Stimulated activated CD8-positive, alpha-beta memory T cell treated with anti-CD3 and anti-CD28 coated beads, Interleukin-2, amount 100 ng/mL, for 1 hour (primary cell): ENCODE data around the gene SNRPD1.
"Not testable (repeated sequence)": the region's sequence is repeated elsewhere in the genome, so short reads cannot be mapped to it uniquely, and the experiment has no call there.

Source experiments
- DNase-seq, 2 donors: peaks; one replicate each; pipeline ENCODE4 v3.0.0-alpha.2; 2020; ENCODE audit warnings: low read depth in 2 of 2

Gene SNRPD1

DNA sequence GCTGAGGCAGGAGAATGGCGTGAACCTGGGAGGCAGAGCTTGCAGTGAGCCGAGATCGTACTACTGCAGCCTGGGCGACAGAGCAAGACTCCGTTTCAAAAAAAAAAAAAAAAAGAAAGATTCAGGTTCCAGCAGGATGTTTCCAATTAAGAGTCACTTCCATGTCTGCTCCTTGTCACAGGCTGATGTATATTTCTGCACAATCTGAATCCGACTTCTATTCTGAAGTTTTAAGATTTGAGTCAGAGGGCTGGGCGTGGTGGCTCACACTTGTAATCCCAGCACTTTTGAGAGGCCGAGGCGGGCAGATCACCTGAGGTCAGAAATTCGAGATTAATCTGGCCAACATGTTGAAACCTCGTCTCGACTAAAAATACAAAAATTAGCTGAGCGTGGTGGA, 24.7 kb downstream of the SNRPD1 start:
- no peak for DNase-seq

DNA sequence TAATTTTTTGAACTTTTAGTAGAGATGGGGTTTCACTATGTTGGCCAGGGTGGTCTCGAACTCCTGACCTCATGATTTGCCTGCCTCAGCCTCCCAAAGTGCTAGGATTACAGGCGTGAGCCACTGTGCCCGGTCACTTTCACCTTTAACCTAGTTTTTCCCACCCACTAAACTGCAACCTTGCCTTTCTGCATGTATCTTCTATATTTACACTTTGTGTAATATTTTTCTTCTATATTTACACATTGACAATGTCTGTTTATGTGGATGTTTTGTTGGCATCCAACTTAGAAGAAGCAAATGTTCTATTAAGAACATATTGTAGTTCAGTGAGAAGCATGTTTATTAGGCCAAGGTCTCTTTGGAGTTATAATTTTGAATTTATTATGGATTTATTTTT, 26.7 kb downstream of the SNRPD1 start:
- DNase-seq, result no peak

DNA sequence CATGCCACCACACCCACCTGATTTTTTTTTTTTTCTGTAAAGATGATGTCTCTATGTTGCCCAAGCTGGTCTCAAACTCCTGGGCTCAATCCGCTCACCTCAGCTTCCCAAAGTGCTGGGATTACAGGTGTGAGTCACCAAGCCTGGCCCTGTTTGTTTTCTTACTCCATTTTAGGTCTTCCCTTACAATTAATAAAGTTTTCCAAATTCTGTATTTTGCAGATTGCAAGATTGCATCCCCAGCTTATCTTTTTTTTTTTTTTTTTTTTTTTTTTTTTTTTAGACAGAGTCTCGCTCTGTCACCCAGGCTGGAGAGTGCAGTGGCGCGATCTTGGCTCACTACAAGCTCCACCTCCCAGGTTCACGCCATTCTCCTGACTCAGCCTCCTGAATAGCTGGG, 28.3 kb downstream of the SNRPD1 start:
- not testable (repeated sequence) for DNase-seq

DNA sequence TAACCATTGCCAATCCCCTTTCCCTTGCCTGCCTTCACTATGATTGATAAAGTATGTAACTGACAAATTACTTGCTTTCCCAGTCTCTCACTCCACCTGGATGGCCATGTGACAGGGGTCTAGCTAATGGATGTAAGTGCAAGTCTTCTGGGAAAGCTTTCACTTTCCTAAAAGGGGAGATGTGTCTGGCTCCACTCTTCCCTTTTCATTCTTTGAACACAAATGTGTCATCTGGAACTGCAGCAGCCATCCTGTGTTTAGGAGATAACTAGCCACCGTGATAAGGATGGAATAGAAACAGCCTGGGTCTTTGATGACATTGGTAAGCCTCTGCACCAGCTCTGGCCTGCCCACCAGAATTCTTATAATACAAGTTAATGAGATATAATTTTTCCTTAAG, 38.2 kb downstream of the SNRPD1 start:
- no peak for DNase-seq

DNA sequence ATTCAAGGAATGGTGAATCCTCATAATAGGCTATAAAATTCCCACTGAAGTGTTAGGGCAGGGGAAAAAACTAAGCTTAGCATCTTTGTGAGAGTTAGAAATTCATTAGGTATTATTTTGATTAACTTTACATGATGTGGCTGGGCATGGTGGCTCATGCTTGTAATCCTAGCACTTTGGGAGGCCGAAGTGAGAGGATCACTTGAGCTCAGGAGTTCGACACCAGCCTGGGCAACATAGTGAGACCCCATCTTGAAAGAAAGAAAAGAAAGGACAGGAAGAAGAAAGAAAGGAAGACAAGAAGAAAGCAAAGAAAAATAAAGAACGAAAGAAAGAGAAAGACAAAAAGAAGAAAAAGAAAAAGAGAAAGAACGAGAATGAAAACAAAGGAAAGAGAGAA, 40.0 kb downstream of the SNRPD1 start:
- no peak for DNase-seq

DNA sequence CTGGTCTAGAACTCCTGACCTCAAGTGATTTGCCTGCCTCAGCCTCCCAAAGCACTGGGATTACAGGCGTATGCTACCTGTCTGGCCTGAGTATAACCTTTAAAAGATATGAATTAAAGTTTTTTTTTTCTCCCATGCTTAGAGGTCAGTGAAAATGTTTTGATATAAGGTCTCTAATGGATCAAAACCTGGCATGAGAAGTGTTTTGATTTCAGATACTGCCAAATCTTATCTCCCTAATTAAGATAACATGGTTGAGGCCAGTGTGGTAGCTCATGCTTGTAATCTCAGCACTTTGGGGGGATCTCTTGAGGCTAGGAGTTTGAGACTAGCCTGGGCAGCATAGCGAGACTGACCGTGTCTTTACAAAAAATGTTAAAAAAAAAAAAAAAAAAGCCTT, 41.2 kb downstream of the SNRPD1 start:
- DNase-seq, result no peak

DNA sequence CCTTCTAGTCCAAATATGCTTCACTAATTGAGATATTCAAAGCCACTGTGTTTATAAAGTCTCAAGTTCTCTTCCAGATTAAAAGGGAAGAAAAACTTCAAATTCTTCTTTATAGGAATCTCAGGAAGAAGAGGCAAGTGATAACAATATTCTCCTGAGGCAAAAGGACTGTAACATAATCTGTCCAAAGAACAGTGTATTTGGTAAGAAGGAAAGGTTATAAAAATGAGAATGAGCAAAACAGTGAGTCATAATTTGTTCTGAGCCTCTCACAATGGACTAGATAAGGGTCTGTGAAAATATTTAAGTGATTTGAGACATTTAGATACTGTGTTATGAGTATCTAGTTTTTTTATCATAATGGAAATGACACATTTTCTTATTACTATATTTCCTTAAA, 44.3 kb downstream of the SNRPD1 start:
- DNase-seq, result no peak

DNA sequence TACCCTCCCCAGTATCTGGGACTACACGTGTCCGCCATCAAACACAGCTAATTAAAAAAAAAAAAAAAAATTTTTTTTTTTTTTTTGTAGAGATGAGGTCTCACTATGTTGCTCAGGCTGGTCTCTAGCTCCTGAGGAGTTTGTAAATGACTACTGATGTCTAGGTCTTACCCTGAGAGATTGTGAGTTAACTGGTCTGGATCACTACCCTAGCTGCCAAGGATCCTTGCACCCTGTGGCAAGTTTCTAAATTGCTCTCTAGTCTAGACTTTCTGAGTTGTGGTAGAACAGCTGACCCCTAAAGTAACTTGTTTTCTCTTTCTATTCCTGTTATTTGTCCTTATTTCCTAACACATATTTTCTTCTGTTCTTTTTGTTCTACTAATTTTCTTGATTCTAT, 48.0 kb downstream of the SNRPD1 start:
- DNase-seq, result no peak

DNA sequence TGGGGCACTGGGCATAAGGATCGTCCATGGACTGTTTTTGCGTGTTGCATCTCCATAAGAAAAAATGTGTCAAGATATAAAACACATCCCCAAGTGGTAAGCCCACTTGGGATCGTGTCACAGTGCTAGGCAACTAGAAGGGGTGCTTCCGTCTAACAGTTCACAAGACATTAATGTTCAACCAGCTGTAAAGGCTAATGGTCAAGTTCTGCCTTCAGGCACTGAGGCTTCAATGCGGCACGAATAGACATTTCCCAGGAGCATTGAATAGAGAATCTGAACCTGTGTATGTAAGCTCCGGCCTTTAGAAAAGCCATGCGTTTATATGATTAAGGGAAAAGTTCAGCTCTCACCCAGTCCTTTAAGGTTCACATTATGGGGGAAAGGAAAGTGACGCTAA, 50.5 kb downstream of the SNRPD1 start:
- no peak for DNase-seq

DNA sequence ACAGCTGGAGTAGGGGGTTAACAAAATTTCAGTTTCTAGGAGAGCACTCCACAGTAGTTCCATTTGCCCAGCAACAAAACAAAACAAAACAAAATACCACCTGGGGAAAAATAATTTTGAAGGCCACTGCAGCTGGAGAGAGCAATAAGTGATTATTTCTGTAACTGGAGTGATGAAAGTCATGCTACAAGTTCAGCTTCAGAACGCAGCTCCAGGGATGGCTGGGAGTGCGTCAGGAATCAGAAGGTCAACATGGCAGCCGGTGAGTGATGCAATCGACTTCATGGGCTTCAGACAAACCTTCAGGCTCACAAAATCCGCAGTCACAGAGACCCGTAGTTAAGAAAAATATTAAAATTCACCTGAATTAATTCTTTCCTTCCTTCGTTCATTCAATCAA, 51.5 kb downstream of the SNRPD1 start:
- no peak for DNase-seq

DNA sequence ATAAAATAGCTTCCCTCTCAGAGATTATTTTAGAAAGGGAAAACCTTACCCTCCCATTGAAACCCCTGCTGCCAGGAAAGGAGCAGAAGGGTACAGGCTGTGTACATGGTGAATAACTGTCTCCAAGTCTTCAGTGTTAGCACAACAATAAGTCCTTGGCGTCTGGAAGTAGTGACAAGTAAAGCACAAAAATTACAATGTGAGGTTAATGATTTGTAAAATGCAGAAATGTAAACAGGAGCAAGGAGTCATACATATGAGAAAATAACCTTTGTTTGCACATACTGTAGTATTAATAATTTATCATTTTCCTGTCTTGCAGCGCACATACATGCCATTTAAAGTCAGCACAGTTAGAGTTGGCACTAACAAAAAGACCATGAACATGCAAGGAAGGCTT, 52.0 kb downstream of the SNRPD1 start:
- DNase-seq, result no peak

DNA sequence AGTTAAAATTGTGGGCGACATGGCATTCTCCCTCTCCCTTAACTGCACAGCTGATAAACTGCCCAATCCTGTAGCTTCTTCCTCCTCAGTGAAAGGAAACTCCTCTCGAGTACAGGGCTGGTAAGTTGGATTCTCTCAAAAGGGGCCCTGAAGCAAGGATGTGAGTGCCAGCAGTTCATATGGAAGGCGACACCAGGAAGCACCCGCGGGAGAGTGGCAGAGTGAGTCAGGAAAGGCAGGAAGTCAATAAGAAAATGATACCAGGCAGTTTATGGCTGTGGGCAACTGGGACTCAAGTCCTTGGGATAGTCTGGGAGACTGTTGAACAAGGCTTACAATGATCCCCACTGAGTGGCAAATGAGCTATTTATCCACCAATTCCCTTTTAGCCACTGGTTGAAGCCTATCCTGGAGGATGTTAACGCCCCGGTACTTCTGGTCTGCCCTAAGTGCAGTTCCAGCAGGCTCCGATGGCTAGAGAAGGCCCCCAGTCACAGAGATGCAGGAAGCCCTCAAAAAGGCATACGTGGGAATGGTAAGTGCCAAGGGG, 57.7 kb downstream of the SNRPD1 start:
- no peak for DNase-seq

DNA sequence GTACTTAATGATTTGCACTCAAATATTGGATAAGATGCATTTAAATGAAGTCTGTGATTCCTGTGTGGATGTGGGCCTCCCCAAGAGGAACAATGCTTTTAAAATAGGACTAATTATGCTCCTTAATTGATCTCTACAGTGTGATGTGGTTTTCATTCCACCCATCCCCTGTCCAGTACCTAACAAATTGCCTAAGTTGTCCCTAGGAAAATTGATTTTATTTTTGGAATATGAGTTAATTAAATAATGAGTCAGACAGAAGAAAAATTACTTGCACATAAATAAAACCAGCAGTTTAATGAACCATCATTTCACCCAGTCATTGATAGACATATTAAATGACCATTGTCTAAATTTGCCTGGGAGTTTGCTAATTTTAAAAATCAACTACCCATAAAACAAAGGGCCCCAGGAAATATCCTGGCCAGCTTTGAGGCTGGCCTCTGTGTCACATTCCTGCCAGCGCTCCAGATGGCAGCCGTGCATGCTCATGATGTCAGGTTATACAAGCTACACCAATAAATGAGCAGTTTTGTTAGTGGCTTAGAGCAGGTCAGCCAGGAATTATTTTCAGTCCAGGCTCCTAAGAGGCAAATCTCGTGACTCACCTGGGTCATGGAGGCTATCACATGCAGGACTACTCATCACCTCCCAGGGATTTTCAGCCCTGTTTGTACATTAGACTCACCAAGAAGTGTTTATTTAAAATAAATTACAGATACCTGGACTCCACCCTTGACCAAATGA, 60.6 kb downstream of the SNRPD1 start:
- no peak for DNase-seq

DNA sequence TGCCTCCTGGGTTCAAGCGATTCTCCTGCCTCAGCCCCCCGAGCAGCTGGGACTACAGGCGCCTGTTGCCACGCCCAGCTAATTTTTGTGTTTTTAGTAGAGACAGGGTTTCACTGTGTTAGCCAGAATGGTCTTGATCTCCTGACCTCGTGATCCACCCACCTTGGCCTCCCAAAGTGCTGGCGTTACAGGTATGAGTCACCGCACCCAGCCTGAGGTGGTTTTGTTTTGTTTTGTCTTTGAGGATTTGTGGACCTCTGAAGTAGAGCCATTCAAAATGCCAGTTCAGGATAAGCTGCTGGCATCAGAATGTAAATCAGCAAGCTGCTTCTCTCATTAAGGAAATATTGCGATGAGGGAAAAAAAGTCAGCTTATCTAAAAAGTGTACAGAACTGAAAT, 63.2 kb downstream of the SNRPD1 start:
- not testable (repeated sequence) for DNase-seq

DNA sequence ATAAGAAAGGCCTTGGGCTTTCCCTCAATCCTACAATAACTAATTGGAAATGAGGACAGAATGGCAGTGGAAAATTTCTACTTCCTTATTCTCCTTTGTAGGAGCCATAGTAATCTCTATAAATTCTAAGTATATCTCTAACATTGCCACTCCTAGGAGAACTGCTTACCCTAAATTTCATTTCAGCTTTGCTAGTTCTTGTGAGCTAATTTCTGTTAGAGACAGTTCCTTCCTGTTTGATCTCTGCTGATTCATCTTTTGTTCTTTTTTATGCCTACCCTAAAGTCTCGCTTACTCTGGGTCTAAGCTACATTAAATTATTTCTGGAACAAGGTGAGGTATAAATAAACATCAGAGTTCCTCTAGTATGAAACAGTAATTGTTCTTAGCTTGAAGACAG, 66.7 kb downstream of the SNRPD1 start:
- DNase-seq, result no peak

DNA sequence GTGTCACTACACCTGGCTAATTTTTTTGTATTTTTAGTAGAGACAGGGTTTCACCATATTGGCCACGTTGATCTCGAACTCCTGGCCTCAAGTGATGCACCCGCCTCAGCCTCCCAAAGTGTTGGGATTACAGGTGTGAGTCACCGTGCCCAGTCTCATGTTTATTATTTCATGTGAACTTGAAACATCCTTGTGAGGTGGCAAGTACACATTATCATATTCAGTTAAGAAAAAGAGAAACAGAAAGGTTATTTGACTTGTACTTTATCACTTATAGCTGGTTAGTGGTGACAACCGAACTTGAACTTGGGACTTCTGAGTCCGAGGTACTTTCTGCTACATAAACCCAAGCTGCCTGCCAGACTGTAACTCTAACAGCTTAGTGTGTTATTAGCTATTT, 68.0 kb downstream of the SNRPD1 start:
- no peak for DNase-seq

DNA sequence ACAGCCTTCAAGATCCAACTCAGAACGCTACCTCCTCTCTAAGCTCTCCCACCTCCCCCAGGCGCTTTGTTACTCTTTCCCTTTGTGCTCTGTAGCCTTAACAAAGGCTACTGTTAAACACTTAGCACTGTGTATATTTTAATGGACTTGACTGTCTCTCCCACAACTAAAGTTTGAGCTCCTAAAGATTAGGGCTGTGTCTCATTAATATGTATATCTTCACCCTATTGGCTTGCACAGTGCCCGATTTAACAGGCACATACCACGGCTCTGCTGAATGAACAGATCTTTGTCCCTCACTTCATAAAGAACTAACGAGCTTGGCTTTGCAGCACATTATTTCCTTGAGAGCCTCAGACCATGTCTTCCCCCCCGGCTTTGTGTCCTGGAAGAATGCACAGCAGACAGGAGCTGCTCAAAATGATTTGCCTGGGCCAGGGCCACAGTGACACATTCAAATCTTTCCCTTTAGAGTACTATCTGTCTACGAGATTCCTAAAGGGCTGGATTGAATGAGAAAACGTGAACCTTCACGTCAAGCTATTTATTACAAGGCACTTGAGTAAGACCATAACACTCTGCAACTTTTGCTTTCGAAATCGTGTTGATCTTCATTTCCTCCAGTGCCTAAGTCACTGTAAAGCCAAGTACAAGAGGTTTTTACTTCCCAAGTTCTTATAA, 70.4 kb downstream of the SNRPD1 start:
- DNase-seq, result no peak
